NK-92 (cell line): Measurements from ENCODE around the gene KSR2.
"Not testable (repeated sequence)": the region's sequence is repeated elsewhere in the genome, so short reads cannot be mapped to it uniquely, and the experiment has no call there.

Experiments used
- DNase-seq: peaks from one replicate; lab custom pipeline; 2025; ENCODE audit not compliant: unreplicated experiment; lab: John Stamatoyannopoulos, UW

Gene KSR2

DNA sequence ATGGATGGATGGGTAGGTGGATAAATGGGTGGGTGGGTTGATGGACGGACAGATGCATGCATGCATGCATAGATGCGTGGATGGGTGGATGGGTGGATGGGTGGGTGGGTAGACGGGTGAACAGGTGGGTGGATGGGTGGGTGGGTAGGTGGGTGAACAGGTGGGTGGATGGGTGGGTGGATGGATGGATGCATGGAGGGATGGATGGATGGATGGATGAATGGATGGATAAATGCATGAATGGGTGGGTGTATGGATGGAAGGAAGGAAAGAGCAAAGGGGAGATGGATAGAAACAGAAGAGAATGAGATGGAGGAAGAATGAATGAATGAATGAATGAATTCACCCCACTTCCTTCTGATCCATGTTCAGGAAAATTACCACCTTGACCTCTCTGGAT is 143.0 kb downstream of the KSR2 start:
- DNase-seq, result no peak

DNA sequence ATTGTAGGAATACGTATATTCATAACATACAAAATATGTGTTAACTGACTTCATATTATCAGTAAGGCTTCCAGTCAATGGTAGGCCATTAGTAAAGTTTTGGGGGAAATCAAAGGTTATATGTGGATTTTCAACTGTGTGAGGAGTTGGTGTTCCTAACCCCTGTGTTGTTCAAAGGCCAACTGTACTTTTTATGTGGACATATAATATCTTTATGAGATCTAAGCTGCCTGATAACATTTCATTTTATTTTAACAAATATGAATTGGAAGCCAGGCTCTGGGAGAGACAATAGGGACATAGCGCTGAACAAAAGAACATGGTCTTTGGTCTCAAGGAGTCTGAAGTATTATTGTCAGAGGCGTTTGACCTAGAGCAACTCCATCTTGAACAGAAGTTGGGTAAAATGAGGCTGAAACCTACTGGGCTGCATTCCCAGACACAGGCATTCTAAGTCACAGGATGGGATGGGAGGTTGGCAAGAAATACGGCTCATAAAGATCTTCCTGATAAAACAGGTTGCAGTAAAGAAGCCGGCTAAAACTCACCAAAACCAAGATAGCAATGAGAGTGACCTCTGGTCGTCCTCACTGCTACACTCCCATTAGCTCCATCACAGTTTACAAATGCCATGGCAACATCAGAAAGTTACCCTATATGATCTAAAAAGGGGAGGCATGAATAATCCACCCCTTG is 147.2 kb downstream of the KSR2 start:
- DNase-seq, result no peak

DNA sequence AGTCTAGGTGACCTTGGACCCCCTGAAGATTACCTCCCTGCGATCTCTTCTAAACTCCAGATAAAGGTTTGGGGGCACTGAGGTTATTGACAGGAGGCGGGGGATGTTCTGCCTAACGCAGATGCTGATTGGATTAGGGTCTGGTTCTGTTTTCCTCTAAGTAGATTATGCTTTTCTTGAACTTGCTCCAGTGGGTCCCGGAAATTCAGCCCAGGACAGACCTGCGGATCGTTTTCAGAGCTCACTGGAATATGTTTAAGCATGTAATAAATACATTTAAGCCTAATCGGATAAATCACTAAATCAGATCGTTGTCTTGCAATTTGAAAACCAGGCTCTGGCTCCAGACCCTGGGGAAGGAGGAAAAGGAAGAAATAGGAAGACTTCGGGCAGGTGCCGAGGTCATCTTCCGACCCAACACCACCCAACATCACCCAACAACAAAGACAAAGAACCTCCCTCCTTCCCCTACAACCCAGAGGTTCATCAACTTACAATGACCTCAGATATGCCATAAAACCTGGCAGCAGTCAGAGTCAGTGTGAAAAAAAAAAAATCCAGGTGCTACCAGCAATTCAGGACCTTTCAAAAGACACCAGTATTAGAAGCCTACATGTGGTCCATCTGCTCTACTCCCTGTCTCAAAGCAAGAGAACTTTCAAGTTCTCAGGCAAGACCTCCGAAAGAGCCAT is 148.4 kb downstream of the KSR2 start:
- DNase-seq, result no peak

DNA sequence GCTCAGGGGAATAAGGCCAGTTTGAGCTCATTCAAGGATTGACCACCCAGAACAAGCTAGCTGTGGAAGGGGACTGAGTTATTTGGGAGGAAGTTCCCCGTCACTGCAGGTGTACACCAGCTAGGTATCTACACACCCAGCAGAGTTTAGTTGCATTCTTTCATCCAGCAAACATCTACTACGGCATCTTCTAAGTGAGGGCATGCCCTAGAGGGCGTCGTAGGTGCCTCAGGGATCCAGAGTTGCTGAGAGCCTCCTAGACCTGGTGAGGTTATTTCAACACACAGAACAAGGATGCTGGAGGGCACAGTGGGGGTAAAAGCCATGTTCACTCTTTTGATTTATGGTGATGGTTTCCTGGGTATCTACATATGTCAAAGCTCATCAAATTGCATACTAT is 149.6 kb downstream of the KSR2 start:
- DNase-seq, result no peak

DNA sequence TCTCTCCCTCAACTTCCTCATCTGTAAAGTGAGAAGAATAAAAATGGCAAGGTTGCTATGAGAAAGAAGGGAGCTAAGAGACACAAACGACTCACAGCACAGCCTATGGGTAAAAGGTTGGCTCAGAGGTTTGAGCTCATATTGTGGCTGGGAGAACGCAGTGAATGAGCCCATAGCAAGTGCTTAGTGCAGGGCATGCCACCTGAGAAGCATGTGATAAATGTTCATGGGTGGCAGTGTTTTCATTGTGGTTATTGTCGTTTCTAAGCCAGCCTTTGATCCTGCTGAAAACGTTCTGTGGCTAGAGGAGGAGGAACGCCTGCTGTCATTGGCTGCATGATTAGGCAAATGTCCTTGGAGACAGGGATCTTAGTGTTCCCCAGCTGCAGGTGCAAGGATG is 150.4 kb downstream of the KSR2 start:
- no peak for DNase-seq

DNA sequence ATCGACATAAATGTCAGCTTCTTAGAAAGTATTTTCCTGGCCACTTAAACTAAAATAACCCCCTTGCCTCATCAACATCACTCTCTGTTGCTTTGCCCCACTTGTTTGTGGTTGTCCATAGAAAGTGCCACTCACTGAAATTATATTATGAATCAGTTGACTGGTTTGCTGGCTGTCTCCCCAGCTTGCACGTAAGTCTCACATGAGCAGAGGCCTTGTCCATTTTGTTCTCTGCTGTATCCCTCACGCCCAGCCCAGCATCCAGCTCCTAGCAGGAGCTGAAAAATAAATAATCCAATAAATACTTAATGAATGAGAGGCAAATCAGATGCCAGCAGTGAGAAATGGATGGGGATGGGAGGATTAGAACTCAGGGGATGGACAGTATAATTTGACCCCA is 159.3 kb downstream of the KSR2 start:
- no peak for DNase-seq

DNA sequence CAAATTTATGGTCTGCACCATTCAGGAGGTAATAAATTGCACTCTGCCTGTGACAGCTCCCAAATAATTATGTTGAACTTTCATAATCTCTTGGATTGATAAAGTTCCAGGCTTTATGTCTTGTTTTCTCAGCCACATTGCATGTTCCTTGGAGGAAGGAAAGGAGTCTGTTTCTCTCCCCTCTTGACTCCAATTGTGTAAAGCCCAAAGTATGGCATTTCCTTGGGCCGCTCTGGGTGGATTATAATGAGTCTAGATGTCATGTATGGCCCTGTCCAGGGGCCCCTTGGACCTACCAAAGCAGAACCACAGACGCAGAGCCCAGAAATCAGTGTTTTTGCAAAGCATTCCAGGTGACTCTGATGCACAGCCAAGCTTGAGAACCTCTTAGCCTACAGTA is 160.8 kb downstream of the KSR2 start:
- DNase-seq, result no peak

DNA sequence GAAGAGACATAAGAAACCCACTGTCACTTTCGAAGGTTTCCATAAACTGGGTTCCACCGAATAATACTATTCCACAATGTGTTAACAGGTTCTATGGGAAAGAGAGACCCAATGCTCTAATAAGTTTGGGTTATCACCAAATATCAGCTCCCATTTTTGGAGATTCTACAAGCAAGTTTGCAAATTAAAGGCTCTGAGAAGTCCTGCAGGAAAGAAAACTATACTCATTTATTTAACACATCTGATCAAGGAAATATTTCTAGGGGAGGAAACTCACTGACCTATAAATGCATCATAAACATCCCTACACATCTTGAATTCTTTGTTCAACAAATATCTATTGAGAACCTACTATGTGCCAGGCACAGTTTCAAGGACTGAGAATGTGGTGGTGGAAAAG is 161.4 kb downstream of the KSR2 start:
- DNase-seq, result no peak

DNA sequence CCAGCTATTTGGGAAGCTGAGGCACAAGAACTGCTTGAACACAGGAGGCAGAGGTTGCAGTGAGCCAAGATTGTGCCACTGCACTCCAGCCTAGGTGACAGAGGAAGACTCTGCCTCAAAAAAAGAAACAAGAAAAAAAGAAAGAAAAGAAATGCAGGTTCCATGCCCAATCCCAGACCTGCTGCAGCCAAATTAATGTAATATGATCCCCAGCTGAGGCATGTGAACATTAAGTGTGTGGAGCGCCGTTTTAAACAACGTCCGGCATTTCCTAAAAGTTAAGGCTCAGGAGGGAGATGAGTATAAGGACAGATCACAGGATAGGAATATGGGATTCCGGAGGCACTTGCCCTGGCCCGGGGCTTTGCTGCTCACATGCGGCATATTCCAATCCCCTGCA is 162.9 kb downstream of the KSR2 start:
- no peak for DNase-seq

DNA sequence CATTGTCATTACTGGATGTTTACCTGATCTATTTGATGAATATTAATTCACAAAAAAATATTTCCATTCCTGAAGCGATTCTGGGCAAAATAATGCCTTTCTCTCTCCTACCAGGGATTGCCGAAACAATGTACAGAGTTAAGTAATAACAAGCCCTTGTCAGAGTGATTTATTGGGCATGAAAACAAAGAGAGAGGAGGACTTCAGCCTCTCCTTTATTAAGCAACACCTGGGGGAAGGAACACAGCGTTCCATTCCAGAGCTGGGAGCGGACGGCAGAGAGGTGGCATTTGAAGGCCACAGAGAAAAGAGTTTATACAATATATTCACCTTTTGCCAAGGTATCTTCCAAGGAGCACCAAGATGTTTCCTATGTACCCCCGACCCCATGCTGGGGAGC is 165.8 kb downstream of the KSR2 start:
- no peak for DNase-seq

DNA sequence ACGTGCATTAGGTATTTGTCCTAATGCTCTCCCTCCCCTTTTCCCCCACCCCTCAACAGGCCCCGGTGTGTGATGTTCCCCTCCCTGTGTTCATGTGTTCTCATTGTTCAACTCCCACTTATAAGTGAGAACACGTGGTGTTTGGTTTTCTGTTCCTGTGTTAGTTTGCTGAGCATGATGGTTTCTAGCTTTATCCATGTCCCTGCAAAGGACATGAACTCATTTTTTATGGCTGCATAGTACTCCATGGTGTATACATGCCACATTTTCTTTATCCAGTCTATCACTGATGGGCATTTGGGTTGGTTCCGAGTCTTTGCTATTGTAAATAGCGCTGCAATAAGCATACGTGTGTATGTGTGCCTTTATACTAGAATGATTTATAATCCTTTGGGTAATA is 168.1 kb downstream of the KSR2 start:
- DNase-seq, result not testable (repeated sequence)

DNA sequence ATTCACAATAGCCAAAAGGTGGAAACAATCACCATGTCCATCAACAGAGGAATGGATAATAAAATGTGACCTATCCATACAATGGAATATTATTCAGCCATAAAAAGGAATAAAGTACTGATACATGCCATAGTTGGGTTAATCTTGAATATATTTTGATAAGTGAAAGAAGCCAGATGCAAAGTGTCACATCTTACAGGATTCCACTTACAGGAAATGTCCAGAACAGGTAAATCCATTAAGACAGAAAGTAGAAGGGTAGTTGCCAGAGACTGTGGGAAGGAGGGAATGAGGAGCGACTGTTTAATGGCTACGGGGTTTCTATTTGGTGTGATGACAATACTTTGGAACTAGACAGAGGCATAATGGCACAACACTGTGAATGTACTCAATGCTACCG is 171.6 kb downstream of the KSR2 start:
- DNase-seq, result no peak

DNA sequence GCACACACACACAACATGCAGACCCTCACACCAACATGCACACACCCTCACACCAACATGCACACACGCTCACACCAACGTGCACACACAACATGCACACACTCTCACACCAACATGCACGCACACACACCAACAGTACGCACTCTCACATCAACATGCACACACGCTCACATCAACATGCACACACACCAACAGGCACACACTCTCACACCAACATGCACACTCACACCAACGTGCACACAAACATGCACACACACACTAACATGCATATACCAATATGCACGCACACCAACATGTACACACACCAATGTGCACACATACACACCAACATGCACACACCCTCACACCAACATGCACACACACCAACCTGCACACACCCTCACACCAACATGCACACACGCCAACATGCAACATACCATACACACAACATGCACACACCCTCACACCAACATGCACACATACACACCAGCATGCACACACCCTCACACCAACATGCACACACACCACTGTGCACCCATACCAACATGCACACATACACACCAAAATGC is 175.8 kb downstream of the KSR2 start:
- DNase-seq, result no peak

DNA sequence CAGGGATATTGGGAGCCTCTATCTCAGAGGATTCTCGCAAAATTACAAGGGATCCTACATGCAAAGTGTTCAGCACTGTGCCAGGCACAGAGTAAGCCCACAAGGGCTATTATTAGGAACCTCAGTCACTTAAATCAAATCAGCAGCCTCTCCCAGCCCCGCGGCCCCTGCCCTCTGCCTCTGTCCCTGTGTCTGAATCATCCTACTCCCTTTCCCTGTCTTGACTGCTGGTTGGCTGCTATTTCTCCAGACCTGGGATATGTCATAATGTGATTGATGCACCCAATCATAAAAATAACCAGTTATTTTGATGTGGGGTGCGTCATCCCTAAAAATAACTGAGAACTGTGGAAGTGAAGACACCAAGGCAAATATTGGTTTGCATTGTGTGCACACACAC is 176.3 kb downstream of the KSR2 start:
- no peak for DNase-seq

DNA sequence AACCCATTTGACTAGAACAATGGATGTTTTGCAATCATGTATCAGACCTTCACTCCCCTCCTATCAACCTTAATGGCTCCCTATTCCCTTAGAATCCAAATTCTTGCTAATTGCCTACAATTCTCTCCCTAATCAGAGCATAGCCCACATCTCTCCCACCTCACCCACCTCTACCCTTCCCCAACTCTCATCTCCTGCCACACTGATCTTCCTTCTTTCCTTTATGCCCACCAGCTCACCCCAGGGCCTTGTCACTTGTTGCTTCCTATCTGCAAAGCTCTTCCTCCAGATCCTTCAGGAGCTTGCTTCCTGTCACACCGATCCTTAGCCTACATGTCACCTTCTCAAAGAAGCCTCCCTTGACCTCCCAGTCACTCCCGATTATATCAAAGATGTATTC is 177.8 kb downstream of the KSR2 start:
- DNase-seq, result no peak

DNA sequence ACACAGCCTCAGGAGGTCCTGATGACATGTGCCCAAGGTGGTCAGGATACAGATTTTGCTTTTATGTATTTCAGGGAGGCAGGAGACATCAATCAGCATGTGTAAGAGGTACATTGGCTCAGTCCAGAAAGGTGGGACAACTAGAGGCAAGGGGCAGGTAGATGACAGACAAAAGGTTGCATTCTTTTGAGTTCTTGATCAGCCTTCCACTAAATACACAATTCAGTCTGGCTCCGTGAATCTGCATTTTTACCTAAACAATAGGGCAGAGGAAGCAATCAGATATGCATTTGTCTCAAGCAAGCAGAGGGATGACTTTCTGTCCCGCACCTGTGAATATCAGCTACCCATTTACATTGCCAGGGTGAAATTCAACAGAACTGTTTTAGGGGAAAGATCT is 178.6 kb downstream of the KSR2 start:
- DNase-seq, result no peak

DNA sequence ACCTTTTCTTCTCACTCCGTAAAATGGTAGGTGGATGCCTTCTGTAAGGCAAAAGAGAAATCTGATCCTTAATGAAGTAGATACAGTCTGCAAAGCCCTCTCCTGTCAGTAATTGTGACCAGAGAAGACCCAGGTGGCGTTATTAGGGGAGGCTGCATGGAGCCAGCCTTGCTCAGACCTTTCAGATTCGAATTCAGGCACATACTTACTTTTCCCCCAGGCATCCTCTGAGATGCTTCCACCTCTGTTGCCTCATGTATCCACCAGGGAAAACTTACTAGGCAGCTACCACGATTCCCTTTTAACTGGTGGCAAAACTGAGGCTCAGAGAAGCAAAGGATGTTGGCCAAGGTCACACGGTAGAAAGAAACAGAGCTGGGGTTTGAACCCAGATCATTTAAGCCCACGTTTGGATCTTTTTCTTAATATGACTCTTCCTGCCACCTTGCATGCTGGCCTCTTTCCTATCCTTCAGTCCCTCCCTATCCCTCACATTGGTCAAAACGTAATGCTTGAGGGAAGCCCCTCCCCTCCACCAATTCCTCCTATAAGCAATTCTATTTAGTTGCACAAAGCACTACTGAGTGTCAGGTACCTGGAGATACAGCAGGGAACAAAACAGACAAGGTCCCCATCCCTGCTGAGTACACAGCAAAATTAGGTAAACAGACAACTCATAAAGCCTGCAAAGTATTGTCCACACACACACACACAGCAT is 179.4 kb downstream of the KSR2 start:
- no peak for DNase-seq

DNA sequence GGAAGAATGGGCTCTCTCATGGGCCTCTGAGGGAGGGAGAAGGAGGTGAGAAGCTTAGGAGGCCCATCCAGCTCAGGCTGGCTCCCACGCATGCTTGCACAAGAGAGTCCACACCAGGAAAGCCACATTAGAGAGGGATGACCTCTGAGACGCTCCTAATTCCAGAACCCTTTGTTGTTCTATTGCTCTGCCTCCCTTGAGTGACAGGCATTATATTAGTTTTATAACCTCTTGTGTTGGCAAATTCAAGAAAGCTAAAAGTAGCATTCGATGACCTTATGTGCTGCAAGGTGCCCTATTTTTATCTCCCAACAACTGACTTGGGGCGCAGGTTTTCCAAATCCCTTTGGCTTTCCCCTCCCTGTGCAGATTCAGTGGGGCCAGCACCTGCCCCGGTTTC is 190.1 kb downstream of the KSR2 start:
- DNase-seq, result no peak

DNA sequence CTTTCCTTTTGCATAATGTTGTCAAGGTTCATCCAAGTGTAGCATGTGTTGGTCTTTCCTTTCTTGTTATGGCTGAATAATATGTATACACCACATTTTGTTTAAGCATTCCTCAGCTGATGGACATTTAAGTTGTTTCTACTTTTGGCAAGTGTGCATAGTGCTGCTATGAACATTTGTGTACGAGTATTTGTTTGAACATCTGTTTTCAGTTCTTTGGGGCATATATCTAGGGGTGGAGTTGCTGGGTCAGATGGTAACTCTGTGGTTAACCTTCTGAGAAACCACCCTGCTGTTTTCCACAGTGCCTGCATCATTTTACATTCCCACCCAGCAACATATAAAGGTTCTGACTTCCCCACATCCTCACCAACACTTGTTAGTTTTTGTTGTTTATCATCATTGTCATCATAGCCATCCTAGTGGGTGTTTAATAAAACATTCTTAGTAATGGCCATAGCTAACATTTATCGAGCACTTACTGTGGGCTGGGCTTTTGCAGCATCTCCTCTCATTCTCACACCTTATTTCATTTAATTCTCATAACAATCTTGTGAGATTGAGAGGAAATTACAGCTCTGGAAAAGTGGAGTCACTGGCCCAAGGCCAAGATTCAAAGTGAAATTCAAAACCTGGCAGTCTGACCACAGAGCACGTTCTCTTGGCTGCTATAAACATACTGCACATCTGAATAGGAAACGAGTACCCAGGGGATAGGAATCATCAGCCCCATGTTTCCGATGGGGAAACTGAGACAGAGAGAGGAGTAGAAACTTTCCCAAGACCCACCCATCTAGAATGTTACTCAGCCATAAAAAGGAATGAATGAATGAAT is 193.6 kb downstream of the KSR2 start:
- no peak for DNase-seq

DNA sequence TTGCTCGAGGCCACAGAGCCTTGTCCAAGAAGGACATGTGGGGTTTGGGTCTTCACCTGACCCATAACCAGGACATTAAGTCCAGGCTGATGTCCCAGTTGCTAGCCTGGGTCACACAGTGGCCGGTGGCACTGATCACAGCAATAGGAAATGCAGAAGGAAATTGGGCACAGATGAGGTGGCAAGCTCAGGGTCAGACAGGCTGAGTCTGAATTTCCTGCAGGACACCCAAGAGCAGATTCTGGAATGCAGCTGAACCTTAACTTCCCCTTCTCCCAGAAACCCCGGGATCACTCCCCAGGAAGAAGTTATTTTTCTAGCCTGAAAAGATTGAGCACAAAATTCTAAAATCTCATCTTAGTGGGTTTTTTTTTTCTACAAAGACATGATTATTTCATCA is 199.9 kb downstream of the KSR2 start:
- DNase-seq, result no peak

DNA sequence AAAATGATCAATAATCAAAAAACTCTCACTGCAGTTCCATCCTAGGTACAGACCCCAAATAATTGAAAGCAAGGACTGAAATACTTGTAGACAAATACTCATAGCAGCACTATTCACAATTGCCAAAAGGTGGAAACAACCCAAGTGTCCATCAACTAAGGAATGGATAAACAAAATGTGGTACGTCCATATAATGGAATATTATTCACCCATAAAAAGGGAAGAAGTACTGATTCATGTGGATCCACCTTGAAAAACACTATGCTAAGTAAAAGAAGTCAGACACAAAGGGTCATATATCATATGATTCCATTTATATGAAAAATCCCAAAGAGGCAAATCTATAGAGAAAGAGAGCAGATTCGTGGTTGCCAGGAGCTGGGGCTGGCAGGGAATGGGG is 202.8 kb downstream of the KSR2 start:
- DNase-seq, result no peak
